Measurements from ENCODE around the gene CDC42.
A peak's percentile ranks its signal among the peaks of the same experiment; 100 is the strongest.

The CDC42 gene

GRCh38 chr1:22018583-22019559, 33.6 kb upstream of the CDC42 start:
- no peak overlapping the region for H3K4me3 ChIP-seq (ENCODE audit: control insufficient read depth, low read depth, low read length)
- DNase-seq (ENCODE audit: low read depth): peak; percentile 75
- peak; percentile 60 for TF ChIP-seq CTCF (IDR thresholded peaks at IDR 0.05; ENCODE audit: control insufficient read depth, insufficient read depth, low read depth, low read length, missing control alignments)

DNA sequence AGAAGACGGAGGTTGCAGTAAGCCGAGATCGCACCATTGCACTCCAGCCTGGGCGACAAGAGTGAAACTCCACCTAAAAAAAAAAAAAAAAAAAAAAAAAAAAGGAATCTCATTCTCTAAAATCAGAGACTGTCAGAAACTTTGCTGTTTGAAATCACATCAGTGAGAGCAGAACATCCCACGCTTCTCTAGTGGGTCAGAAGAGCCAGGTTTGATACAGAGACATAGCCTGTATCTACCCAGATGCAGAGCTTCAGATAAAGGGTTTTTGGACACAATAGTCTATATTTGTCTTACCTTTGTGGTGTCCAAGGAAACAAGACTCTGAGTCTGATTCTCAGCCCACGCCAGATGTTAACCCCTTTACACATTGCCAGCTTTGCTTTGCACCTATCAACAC, 31.4 kb upstream of the CDC42 start:
- DNase-seq (ENCODE audit: low read depth): no peak
- no peak for TF ChIP-seq CTCF (IDR thresholded peaks at IDR 0.05; ENCODE audit: control insufficient read depth, insufficient read depth, low read depth, low read length, missing control alignments)
- H3K4me3 ChIP-seq (ENCODE audit: control insufficient read depth, low read depth, low read length): no peak overlapping the region

DNA sequence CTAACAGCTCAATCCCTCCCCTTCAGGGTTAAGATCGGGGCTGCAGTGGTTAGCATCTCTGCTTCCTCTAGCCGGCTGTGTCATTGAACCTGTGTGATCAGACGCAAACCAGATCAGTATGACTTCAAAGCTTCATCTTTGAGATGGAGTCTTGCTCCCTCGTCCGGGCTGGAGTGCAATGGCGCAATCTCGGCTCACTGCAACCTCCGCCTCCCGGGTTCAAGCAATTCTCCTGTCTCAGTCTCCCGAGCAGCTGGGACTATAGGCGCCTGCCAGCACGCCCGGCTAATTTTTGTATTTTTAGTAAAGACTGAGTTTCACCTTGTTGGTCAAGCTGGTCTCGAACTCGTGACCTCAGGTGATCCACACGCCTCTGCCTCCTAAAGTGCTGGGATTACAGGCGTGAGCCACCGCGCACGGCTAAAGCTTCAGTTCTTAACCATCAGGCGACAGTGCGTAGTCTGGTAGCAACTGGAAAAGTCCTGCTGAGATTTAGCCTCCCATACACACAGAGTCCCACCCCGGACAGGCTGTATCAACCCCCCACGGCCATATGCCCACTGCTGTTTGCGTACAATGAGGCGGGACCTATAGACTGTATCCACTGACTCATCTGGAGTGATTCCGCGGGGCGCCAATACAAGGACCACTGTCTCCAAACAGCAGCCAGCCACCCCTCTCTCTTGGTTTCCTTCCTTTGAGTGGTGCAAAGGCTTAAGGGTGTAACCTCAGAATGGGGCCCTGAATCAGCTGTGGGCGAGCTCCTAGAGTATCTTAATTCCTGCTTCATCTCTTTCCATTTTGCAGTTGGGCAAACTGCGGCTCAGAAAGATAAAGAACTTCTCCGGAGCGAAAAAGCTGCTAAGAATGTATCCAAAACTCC, 27.8 kb upstream of the CDC42 start:
- no peak for DNase-seq (ENCODE audit: low read depth)
- H3K4me3 ChIP-seq (ENCODE audit: control insufficient read depth, low read depth, low read length): peak overlapping the region; percentile 84
- no peak for TF ChIP-seq CTCF (IDR thresholded peaks at IDR 0.05; ENCODE audit: control insufficient read depth, insufficient read depth, low read depth, low read length, missing control alignments)

DNA sequence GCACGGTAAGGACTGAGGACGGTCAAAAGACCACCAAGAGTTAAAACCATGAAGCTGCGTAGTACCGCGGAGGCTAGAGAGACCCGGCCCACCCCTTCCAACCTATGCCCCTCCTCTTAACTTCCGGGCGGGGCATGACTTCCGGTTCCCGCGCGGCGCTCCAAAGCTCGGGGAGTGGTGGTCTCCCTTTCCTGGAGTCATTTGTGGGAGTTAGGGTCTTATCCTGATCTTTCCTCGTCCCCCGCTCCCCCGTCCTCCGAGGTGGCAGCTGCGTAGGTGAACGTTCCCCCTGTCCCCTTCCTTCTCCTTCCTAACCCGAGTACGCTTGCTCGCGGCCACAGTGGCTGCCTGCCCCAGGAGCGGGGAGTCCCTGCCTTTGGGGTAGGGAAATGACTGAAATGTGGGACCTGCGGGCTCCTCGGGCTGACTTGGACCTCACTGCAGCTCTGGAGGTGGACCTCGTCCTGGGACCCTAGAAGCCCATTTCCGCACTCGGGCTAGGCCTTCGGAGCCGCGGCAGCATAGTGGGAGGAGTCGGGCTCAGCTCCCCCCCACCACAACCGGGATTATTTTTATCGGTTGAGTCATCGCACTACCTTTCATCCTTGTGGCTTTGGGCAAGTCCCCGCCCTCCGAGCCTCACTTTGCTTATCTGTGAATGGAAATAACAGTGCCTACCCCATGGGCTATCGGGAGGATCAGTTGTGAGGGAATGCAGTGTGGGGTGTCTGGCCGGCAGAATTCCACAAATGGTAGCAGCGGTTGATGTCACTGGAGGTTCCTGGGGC, 26.9 kb upstream of the CDC42 start:
- H3K4me3 ChIP-seq (ENCODE audit: control insufficient read depth, low read depth, low read length): peak overlapping the region; percentile 84
- no peak for TF ChIP-seq CTCF (IDR thresholded peaks at IDR 0.05; ENCODE audit: control insufficient read depth, insufficient read depth, low read depth, low read length, missing control alignments)
- DNase-seq (ENCODE audit: low read depth): no peak

GRCh38 chr1:22026924-22027289, 25.6 kb upstream of the CDC42 start:
- DNase-seq (ENCODE audit: low read depth): no peak
- no peak for TF ChIP-seq CTCF (IDR thresholded peaks at IDR 0.05; ENCODE audit: control insufficient read depth, insufficient read depth, low read depth, low read length, missing control alignments)
- H3K4me3 ChIP-seq (ENCODE audit: control insufficient read depth, low read depth, low read length): no peak overlapping the region

DNA sequence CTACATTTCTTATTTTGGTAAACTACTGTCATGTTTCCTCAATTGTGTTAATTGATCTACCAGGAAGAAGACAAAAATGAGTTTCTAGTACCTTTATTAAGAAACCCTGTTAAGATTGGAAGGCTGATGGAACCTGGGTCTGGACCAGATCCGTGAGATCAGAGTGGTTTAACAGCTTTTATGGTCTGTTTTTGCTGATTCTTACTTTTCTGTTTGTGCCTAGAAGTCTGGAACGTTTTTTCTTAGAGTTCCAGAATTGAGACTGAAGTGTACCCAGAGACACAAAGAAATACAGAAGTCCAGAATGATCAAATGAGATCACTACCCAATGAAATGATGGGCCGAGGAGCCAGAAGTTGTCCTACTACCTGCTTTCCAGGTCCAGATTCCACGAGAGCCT, 22.5 kb upstream of the CDC42 start:
- no peak for TF ChIP-seq CTCF (IDR thresholded peaks at IDR 0.05; ENCODE audit: control insufficient read depth, insufficient read depth, low read depth, low read length, missing control alignments)
- no peak overlapping the region for H3K4me3 ChIP-seq (ENCODE audit: control insufficient read depth, low read depth, low read length)
- DNase-seq (ENCODE audit: low read depth): no peak

All from AG09309 (cell line).